Ectodermal cell (in vitro differentiated cells): Measurements from ENCODE around the gene GPR142.

Source experiments
- H3K27ac ChIP-seq: 2 replicates; pipeline ENCODE4 v1.7.0; 2013; ENCODE audit warnings: mild to moderate bottlenecking, low read depth, low read length; ENCODE audit not compliant: insufficient read depth, poor library complexity, severe bottlenecking
- H3K27me3 ChIP-seq: 2 replicates; pipeline ENCODE4 v1.7.0; 2013; ENCODE audit warnings: mild to moderate bottlenecking, low read length; ENCODE audit not compliant: insufficient read depth, control insufficient read depth, poor library complexity, severe bottlenecking
- H3K36me3 ChIP-seq: one replicate; pipeline ENCODE4 v1.7.0; 2013; ENCODE audit warnings: low read length; ENCODE audit not compliant: control insufficient read depth, insufficient read depth
- H3K4me1 ChIP-seq: one replicate; pipeline ENCODE4 v1.7.0; 2013; ENCODE audit warnings: low read length; ENCODE audit not compliant: control insufficient read depth, insufficient read depth
- H3K4me3 ChIP-seq: 2 replicates; pipeline ENCODE4 v1.7.0; 2013; ENCODE audit warnings: low read depth, low read length, control low read depth; ENCODE audit not compliant: insufficient read depth
- H3K9me3 ChIP-seq: 2 replicates; pipeline ENCODE4 v1.7.0; 2013; ENCODE audit warnings: mild to moderate bottlenecking, low read length, moderate library complexity; ENCODE audit not compliant: control insufficient read depth
- WGBS, 2 experiments: methylation state at CpG; one replicate each; pipeline ENCODE4 v1.1.7; 2013; ENCODE audit warnings: missing lambda C conversion rate in 2 of 2; 5-methylcytosine and 5-hydroxymethylcytosine counted together

Gene GPR142

GRCh38 chr17:74380959-74381808 lies 13.9 kb downstream of the GPR142 start:
- no peaks in the 10 kb centered on the region for H3K36me3 ChIP-seq
- H3K4me1 ChIP-seq = peaks cover 11% of the 10 kb centered on the region
- WGBS, 2 experiments = 92 to 95% methylated on average over 15 of the region's 15 CpGs
- H3K27me3 ChIP-seq = no peaks in the 10 kb centered on the region
- H3K9me3 ChIP-seq = no peaks in the 10 kb centered on the region
- H3K4me3 ChIP-seq = no peak overlapping the region
- H3K27ac ChIP-seq = no peak overlapping the region

GRCh38 chr17:74383141-74383540 lies 15.8 kb downstream of the GPR142 start:
- H3K27ac ChIP-seq = no peak overlapping the region
- H3K27me3 ChIP-seq = no peaks in the 10 kb centered on the region
- no peaks in the 10 kb centered on the region for H3K36me3 ChIP-seq
- H3K4me3 ChIP-seq = no peak overlapping the region
- no peaks in the 10 kb centered on the region for H3K9me3 ChIP-seq
- peaks cover 18% of the 10 kb centered on the region for H3K4me1 ChIP-seq
- 90 to 91% methylated on average over 5 of the region's 5 CpGs for WGBS, 2 experiments

- Histone ChIP-seq H3K27me3 (no peaks in the 10 kb centered on the region), H3K36me3 (no peaks in the 10 kb centered on the region), H3K27ac (no peak overlapping the region), H3K4me3 (no peak overlapping the region), H3K4me1 (peaks cover 26% of the 10 kb centered on the region), H3K9me3 (no peaks in the 10 kb centered on the region)
- 87 to 97% methylated on average over 3 of the region's 3 CpGs for WGBS, 2 experiments
Measured at GRCh38 chr17:74385201-74385600, 17.9 kb downstream of the GPR142 start.

- Histone ChIP-seq H3K4me1 (peaks cover 22% of the 10 kb centered on the region), H3K4me3 (no peak overlapping the region), H3K9me3 (no peaks in the 10 kb centered on the region), H3K36me3 (no peaks in the 10 kb centered on the region), H3K27me3 (no peaks in the 10 kb centered on the region), H3K27ac (no peak overlapping the region)
- WGBS, 2 experiments = 91 to 93% methylated on average over 8 of the region's 8 CpGs
Measured at GRCh38 chr17:74386386-74386785, 19.1 kb downstream of the GPR142 start.

DNA sequence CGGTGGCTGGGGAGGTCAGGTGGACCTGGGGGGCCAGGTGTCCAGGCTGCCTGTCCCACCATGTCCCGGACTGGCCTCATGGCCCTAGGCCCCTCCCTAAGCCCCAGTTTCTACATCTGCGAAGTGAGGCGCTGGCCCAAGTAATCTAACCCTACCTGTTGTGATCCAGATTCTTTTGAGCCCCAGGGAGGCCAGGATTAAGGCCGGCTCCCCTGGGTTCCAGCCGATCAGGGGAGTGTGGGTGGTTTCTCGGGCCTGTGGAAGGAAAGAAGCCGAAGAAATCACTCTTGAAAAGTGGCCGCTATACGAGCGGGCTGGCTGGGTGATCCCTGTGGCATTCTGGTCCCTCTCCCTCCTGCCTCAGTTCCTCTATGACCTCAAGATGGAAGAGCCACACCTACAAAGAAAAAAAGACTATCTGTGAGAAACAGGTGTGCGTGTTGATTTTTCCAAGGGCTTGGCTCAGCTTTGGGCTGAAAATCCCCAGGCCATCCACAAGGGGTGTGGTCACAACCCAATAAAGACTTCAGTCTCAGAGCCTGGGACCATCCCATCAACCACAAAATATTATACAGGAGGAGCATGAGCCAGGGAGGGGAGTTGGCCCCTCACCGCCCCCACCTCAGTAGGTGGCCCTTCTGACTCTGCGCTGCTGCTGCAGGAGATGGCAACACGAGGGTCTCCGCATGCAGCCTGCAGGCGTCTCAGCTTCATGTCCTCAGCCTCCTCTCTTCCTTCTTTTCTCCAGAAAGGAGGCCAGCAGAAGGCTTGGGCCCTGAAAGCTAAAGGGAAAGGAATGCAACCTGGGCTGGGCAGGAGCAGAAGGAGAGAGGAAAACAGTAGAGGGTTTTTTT lies 20.3 kb downstream of the GPR142 start:
- WGBS, 2 experiments = 62 to 67% methylated on average over 17 of the region's 17 CpGs
- Histone ChIP-seq H3K4me1 (peaks cover 22% of the 10 kb centered on the region), H3K27ac (no peak overlapping the region), H3K4me3 (no peak overlapping the region), H3K36me3 (no peaks in the 10 kb centered on the region), H3K27me3 (no peaks in the 10 kb centered on the region), H3K9me3 (no peaks in the 10 kb centered on the region)

DNA sequence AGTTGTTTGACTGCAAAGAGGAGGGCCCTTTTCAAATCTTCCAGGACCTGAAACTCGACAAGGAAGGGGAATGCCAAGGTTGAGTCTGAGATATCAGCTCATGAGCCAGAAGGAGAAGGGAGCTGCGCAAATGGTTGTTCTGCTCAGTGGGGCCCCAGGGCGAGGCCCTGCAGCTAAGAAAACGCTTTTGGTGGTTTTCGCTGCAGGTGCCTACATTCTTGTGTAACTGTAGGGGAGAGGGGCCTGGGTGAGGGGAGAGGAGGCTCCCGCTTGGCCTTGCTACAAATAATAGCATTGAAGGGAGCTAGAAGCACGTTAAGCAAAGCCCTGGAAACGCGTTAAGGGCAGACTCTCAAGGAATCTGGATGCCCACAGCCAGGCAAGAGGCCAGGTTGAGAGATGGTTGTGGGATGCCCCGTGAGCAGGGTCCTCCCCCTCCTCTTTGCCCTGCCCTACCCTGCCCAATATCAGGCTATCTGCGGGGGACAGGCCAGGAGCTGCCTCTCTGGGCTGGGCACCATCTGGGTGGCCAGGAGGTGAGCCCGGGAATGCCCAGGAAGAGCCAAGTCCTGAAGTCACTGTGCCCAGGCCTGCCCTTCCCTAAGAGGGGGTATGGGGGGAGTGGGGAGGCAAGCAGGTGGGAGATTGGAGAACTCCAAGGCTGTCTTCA lies 21.9 kb downstream of the GPR142 start:
- H3K4me3 ChIP-seq = no peak overlapping the region
- H3K9me3 ChIP-seq = no peaks in the 10 kb centered on the region
- H3K4me1 ChIP-seq = peaks cover 27% of the 10 kb centered on the region
- WGBS, 2 experiments = 71 to 77% methylated on average over 12 of the region's 12 CpGs
- no peaks in the 10 kb centered on the region for H3K36me3 ChIP-seq
- H3K27ac ChIP-seq = no peak overlapping the region
- H3K27me3 ChIP-seq = no peaks in the 10 kb centered on the region

GRCh38 chr17:74389937-74390679 lies 22.8 kb downstream of the GPR142 start:
- H3K27me3 ChIP-seq = no peaks in the 10 kb centered on the region
- no peaks in the 10 kb centered on the region for H3K36me3 ChIP-seq
- no peak overlapping the region for H3K27ac ChIP-seq
- H3K4me1 ChIP-seq = peaks cover 29% of the 10 kb centered on the region
- H3K4me3 ChIP-seq = no peak overlapping the region
- 83 to 89% methylated on average over 2 of the region's 2 CpGs for WGBS, 2 experiments
- H3K9me3 ChIP-seq = no peaks in the 10 kb centered on the region

- Histone ChIP-seq H3K4me3 (no peak overlapping the region), H3K4me1 (peaks cover 29% of the 10 kb centered on the region), H3K27me3 (no peaks in the 10 kb centered on the region), H3K27ac (no peak overlapping the region), H3K36me3 (no peaks in the 10 kb centered on the region), H3K9me3 (no peaks in the 10 kb centered on the region)
- WGBS, 2 experiments = 91 to 93% methylated on average over 10 to 11 of the region's 11 CpGs
Measured at GRCh38 chr17:74390680-74391653, 23.7 kb downstream of the GPR142 start.

GRCh38 chr17:74391771-74392170 lies 24.5 kb downstream of the GPR142 start:
- Histone ChIP-seq H3K27ac (no peak overlapping the region), H3K4me1 (peaks cover 29% of the 10 kb centered on the region), H3K36me3 (no peaks in the 10 kb centered on the region), H3K9me3 (no peaks in the 10 kb centered on the region), H3K27me3 (no peaks in the 10 kb centered on the region), H3K4me3 (no peak overlapping the region)
- WGBS, 2 experiments = 90 to 91% methylated on average over 5 of the region's 5 CpGs
